Neural cell (in vitro differentiated cells): ENCODE measurements around the gene STAT4.

Experiments used
- MXI1 ChIP-seq: fragments of 450-650 bp; conservative IDR thresholded peaks from 2 replicates; pipeline ENCODE4 v1.6.1; 2014; ENCODE audit warnings: antibody characterized with exemption, mild to moderate bottlenecking; ENCODE audit not compliant: poor library complexity, severe bottlenecking
- TF ChIP-seq, protein P1 (sequence below): fragments of 450-650 bp; IDR thresholded peaks from 2 replicates; pipeline ENCODE4 v1.5.1; 2014; ENCODE audit warnings: antibody characterized with exemption, mild to moderate bottlenecking, moderate library complexity; ENCODE audit not compliant: poor library complexity, severe bottlenecking

GRCh38 chr2:191023235-191023679 is 127.5 kb downstream of the STAT4 start:
- TF ChIP-seq, protein P1, sequence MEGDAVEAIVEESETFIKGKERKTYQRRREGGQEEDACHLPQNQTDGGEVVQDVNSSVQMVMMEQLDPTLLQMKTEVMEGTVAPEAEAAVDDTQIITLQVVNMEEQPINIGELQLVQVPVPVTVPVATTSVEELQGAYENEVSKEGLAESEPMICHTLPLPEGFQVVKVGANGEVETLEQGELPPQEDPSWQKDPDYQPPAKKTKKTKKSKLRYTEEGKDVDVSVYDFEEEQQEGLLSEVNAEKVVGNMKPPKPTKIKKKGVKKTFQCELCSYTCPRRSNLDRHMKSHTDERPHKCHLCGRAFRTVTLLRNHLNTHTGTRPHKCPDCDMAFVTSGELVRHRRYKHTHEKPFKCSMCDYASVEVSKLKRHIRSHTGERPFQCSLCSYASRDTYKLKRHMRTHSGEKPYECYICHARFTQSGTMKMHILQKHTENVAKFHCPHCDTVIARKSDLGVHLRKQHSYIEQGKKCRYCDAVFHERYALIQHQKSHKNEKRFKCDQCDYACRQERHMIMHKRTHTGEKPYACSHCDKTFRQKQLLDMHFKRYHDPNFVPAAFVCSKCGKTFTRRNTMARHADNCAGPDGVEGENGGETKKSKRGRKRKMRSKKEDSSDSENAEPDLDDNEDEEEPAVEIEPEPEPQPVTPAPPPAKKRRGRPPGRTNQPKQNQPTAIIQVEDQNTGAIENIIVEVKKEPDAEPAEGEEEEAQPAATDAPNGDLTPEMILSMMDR, result no peak
- TF ChIP-seq MXI1, result no peak
